Measurements from ENCODE around the gene TBP.

TBP gene

DNA sequence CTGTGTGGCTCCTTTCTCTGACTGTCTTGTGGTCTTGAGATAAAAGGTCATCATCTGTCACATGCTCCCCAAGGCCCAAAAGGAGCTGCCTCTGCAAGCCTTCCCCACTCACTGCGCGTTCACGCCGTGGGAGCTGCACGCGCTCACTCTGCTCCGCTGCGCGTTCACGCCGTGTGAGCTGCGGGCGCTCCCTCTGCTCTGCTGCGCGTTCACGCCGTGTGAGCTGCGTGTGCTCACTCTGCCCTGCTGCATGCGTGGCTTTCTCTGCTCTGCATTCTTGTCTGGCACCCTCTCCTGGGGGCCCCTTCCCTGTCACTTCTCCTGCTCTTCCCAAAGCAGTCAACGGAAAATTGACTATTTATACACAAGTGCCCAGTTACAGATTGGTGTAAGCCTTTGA, 43.5 kb upstream of the TBP start:
- TF ChIP-seq, protein P1, sequence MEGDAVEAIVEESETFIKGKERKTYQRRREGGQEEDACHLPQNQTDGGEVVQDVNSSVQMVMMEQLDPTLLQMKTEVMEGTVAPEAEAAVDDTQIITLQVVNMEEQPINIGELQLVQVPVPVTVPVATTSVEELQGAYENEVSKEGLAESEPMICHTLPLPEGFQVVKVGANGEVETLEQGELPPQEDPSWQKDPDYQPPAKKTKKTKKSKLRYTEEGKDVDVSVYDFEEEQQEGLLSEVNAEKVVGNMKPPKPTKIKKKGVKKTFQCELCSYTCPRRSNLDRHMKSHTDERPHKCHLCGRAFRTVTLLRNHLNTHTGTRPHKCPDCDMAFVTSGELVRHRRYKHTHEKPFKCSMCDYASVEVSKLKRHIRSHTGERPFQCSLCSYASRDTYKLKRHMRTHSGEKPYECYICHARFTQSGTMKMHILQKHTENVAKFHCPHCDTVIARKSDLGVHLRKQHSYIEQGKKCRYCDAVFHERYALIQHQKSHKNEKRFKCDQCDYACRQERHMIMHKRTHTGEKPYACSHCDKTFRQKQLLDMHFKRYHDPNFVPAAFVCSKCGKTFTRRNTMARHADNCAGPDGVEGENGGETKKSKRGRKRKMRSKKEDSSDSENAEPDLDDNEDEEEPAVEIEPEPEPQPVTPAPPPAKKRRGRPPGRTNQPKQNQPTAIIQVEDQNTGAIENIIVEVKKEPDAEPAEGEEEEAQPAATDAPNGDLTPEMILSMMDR (IDR thresholded peaks at IDR 0.05; ENCODE audit: control insufficient read depth, extremely low read depth, insufficient read depth): no peak
- no peak for DNase-seq (ENCODE audit: low read depth)

DNA sequence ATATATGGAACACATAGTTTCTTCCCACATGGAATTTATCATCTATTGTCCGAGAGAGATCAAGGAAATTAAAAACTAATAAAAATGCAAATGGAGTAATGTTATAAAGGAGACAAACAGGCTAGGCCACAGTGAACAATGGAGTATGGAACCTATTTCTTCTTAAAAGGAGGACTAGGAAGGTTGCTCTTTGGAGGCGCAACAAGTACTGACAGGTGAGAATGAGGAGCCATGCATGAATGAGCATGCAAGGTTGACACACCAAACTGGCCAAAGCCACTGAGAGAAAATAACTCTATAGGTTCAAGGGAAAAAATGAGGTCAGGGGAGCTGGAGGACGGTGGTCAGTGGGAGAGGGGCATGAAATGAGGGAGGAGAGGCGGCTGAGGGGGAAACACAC, 41.9 kb upstream of the TBP start:
- DNase-seq (ENCODE audit: low read depth): no peak
- TF ChIP-seq, protein P1 (IDR thresholded peaks at IDR 0.05; ENCODE audit: control insufficient read depth, extremely low read depth, insufficient read depth): no peak
- no peak overlapping the region for H3K4me3 ChIP-seq (ENCODE audit: low read depth, low read length)

More for the DNA sequence above, 43.5 kb upstream of the TBP start:
- H3K4me3 ChIP-seq (ENCODE audit: low read depth, low read length): no peak overlapping the region

DNA sequence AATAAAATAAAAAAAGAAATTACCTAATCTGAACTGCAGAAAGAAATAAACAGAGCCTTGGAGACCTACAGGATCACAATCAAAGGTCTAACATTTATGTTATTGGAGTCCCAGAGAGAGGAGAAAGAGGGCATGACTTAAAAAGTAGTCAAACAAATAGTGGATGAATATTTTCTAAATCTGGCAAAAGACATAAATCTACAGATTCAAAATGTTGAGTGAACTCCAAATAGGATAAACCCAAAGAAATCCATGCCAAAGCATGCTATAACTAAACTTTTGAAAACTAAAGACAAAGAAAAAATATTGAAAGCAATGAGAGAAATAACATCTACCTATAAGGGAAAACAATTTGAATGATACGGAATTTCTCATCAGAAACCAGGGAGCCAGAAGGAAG, 39.3 kb upstream of the TBP start:
- TF ChIP-seq, protein P1 (IDR thresholded peaks at IDR 0.05; ENCODE audit: control insufficient read depth, extremely low read depth, insufficient read depth): no peak
- no peak for DNase-seq (ENCODE audit: low read depth)
- no peak overlapping the region for H3K4me3 ChIP-seq (ENCODE audit: low read depth, low read length)

DNA sequence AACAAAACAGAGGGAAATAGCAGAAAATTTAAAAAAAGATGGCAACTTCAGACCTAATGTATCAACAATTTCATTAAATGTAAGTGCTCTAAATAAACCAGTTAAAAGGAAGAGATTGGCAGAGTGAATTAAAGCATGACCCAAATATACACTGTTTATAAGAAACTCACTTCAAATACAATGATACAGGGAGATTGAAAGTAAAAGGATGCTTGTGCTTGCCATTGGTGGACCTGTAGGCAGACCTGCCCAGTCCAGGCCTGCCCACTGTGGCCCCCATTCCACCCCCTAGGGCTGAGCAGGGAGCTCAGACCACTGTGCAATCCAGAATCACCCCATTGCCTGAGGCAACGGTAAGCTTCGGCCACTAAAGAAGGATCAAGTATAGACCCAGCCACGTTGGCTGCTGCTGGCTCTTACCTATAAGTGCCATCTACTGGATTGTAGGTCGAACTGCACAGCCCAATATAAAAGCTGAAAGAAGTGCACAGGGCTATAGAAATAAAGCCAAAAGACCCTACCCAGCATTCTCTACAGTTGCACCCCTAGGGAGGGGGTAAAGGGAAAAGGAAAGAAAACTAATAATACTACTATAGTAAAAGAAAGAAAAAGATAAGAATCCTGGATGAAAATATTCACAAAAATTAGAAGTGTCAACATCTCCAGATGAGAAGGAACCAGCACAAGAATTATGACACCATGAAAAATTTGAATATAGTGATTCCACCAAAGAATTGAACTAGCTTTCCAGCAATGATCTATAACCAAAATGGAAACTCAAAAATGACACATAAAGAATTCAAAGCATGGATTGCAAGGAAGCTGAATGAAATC, 37.2 kb upstream of the TBP start:
- H3K4me3 ChIP-seq (ENCODE audit: low read depth, low read length): no peak overlapping the region
- DNase-seq (ENCODE audit: low read depth): peak; percentile 34
- TF ChIP-seq, protein P1 (IDR thresholded peaks at IDR 0.05; ENCODE audit: control insufficient read depth, extremely low read depth, insufficient read depth): peak; percentile 81

DNA sequence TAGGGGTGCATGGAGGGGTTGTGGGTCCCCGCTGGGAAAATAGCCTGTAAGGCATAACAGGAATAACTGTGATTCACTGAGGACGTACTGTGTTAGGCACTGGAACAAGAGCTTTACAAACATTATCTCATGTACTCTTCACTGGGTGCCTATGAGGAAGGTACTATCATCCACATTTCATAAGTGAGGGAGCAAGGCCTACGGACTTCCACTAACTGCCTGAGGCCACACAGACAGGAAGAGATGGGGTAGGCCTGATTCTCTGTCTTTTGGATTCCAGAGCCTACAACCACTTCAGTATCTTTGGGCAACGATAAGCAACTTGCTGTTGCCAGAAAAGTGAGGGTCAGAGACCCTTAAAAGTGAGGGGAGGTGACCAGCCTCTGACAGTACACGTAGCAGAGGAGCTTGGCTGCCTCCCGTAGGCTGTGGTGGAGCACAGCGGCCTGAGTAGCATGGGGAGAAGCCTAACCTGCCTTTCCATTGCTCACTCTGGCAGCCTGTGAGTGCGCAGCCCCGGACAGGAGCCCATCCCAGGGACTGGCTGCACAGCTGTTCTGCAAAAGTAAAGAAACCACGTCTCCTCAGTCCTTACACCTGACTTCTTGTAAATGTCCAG, 31.5 kb upstream of the TBP start:
- no peak overlapping the region for H3K4me3 ChIP-seq (ENCODE audit: low read depth, low read length)
- TF ChIP-seq, protein P1 (IDR thresholded peaks at IDR 0.05; ENCODE audit: control insufficient read depth, extremely low read depth, insufficient read depth): peak; percentile 75
- no peak for DNase-seq (ENCODE audit: low read depth)

DNA sequence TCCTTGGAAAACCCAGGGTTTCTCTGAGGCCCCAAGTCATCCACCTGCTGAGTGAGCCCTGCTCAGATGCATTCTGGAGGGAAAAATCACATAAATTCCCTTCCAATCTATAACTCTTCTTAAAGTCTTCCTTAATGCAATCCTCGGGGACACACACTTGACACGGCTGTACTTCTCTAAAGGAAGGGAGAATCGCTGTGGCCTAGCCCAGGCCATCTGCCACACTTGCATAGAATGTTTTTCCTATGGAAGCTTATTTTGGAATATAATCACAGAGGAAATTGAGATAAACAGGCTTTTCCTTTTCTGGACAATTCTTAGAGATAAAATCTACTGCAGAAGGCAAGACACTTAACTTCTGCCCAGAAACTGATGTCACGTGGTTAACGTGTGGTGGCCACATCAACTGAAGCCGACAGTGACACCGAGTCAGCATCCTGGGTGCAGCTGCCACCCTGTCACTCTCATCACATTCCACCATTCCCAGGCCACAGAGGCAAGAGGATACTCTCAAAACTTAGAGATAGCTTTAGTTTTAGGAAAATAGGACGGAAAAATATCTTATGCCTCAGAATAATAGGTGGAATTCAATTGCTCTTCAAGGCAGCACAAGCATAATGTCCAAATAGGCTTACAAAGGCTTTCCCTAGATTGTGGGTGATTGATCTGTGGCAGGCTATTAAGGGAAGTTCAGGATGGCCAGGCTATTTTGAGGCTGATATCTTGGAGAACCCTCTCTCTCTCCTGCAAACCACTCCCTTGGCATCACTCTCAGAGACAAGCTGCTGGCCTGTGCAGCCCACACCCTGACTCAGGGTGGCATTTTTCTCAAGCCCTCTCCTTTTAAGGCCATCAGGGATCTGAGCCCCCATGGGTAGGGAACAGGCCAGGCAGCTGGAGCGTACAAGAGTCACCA, 30.7 kb upstream of the TBP start:
- no peak overlapping the region for H3K4me3 ChIP-seq (ENCODE audit: low read depth, low read length)
- TF ChIP-seq, protein P1 (IDR thresholded peaks at IDR 0.05; ENCODE audit: control insufficient read depth, extremely low read depth, insufficient read depth): no peak
- no peak for DNase-seq (ENCODE audit: low read depth)
